Globus pallidus (tissue), 1 donor: ENCODE measurements around the gene QKI.
"Not testable (repeated sequence)": the region's sequence is repeated elsewhere in the genome, so short reads cannot be mapped to it uniquely, and the experiment has no call there.

Source experiments
- DNase-seq: peaks from one replicate; pipeline ENCODE4 v3.0.0-alpha.2; 2015; ENCODE audit warnings: low spot score

The QKI gene

GRCh38 chr6:163414117-163414945, at the start of gene QKI:
TSS of gene QKI (plus strand) at chr6:163414718. CDS start at chr6:163415194, 476 bp downstream.
- peak; percentile 94 for DNase-seq

GRCh38 chr6:163366288-163366687, 48.2 kb upstream of the QKI start:
- no peak for DNase-seq

- DNase-seq: no peak
These were observed 46.9 kb upstream of the QKI start for GRCh38 chr6:163367497-163368183.

- DNase-seq: no peak
These were observed 45.4 kb upstream of the QKI start for GRCh38 chr6:163369141-163369540.

GRCh38 chr6:163369628-163370365, 44.7 kb upstream of the QKI start:
- DNase-seq: no peak

- DNase-seq: no peak
These were observed 43.9 kb upstream of the QKI start for GRCh38 chr6:163370464-163371117.

- DNase-seq: no peak
These were observed 43.4 kb upstream of the QKI start for GRCh38 chr6:163371129-163371528.

GRCh38 chr6:163373240-163373639, 41.3 kb upstream of the QKI start:
- no peak for DNase-seq

GRCh38 chr6:163375361-163375760, 39.2 kb upstream of the QKI start:
- no peak for DNase-seq

GRCh38 chr6:163376187-163376586, 38.3 kb upstream of the QKI start:
- no peak for DNase-seq

- DNase-seq: no peak
These were observed 37.0 kb upstream of the QKI start for GRCh38 chr6:163377561-163377960.

- DNase-seq: no peak
These were observed 34.3 kb upstream of the QKI start for GRCh38 chr6:163380216-163380615.

GRCh38 chr6:163381118-163381756, 33.3 kb upstream of the QKI start:
- no peak for DNase-seq

- DNase-seq: not testable (repeated sequence)
These were observed 31.1 kb upstream of the QKI start for GRCh38 chr6:163383396-163383795.

- DNase-seq: no peak
These were observed 30.6 kb upstream of the QKI start for GRCh38 chr6:163383912-163384311.

- DNase-seq: no peak
These were observed 30.0 kb upstream of the QKI start for GRCh38 chr6:163384510-163384909.

- not testable (repeated sequence) for DNase-seq
These were observed 29.0 kb upstream of the QKI start for GRCh38 chr6:163385503-163385902.

- DNase-seq: no peak
These were observed 28.1 kb upstream of the QKI start for GRCh38 chr6:163386329-163386908.

- no peak for DNase-seq
These were observed 27.2 kb upstream of the QKI start for GRCh38 chr6:163387317-163387716.

- DNase-seq: no peak
These were observed 25.2 kb upstream of the QKI start for GRCh38 chr6:163389354-163389753.

- no peak for DNase-seq
These were observed 23.7 kb upstream of the QKI start for GRCh38 chr6:163390770-163391169.
